Activated CD4-positive, alpha-beta T cell treated with anti-CD3 and anti-CD28 coated beads, Interleukin-2, amount 50 U/mL, for 1 hour (primary cell): ENCODE data around the gene SEC14L3.

ENCODE experiments used
- DNase-seq: peaks from one replicate; pipeline ENCODE4 v3.0.0-alpha.2; 2020

The SEC14L3 gene

GRCh38 chr22:30421695-30422480 lies 49.9 kb downstream of the SEC14L3 start:
- DNase-seq = no peak

- no peak for DNase-seq
Observed at GRCh38 chr22:30420347-30421125, 51.3 kb downstream of the SEC14L3 start.

GRCh38 chr22:30416837-30417236 lies 55.0 kb downstream of the SEC14L3 start:
- no peak for DNase-seq

GRCh38 chr22:30416403-30416802 lies 55.4 kb downstream of the SEC14L3 start:
- no peak for DNase-seq

- DNase-seq = no peak
Observed at GRCh38 chr22:30414525-30415047, 57.2 kb downstream of the SEC14L3 start.

- DNase-seq = no peak
Observed at GRCh38 chr22:30413745-30414524, 57.9 kb downstream of the SEC14L3 start.

GRCh38 chr22:30413001-30413400 lies 58.8 kb downstream of the SEC14L3 start:
- no peak for DNase-seq

GRCh38 chr22:30411780-30412179 lies 60.0 kb downstream of the SEC14L3 start:
- DNase-seq = no peak
